Suppressor macrophage treated with lipopolysaccharide for 4 hours (primary cell): ENCODE measurements around the gene KIAA1191.

ENCODE experiments used
- DNase-seq: peaks from one replicate; pipeline ENCODE4 v3.0.0-alpha.2; 2020

The KIAA1191 gene

GRCh38 chr5:176365351-176366231 is 4.0 kb upstream of the KIAA1191 start, which contains the start of gene ARL10:
Gene ARL10 (plus strand): TSS chr5:176365487. CDS start chr5:176365564, 77 bp downstream.
- DNase-seq, result peak; percentile 61

GRCh38 chr5:176364765-176365350 is 3.3 kb upstream of the KIAA1191 start:
- no peak for DNase-seq

GRCh38 chr5:176362233-176362490 is 598 bp upstream of the KIAA1191 start:
- no peak for DNase-seq

- DNase-seq, result peak; percentile 17
Observed at GRCh38 chr5:176360894-176361436, 599 bp downstream of the KIAA1191 start.

- no peak for DNase-seq
Observed at GRCh38 chr5:176359658-176360057, 1.9 kb downstream of the KIAA1191 start.

- no peak for DNase-seq
Observed at GRCh38 chr5:176356179-176356566, 5.4 kb downstream of the KIAA1191 start.

GRCh38 chr5:176355400-176356178 is 6.0 kb downstream of the KIAA1191 start:
- DNase-seq, result no peak

- no peak for DNase-seq
Observed at GRCh38 chr5:176353533-176353932, 8.0 kb downstream of the KIAA1191 start.

GRCh38 chr5:176352116-176352878 is 9.3 kb downstream of the KIAA1191 start:
- DNase-seq, result no peak

GRCh38 chr5:176350416-176350815 is 11.1 kb downstream of the KIAA1191 start:
- DNase-seq, result no peak

GRCh38 chr5:176342766-176343458 is 18.7 kb downstream of the KIAA1191 start:
- no peak for DNase-seq

GRCh38 chr5:176342158-176342483 is 19.4 kb downstream of the KIAA1191 start:
- no peak for DNase-seq

GRCh38 chr5:176341325-176342157 is 20.0 kb downstream of the KIAA1191 start:
- no peak for DNase-seq

GRCh38 chr5:176339304-176339703 is 22.3 kb downstream of the KIAA1191 start:
- no peak for DNase-seq

- DNase-seq, result no peak
Observed at GRCh38 chr5:176337913-176338312, 23.7 kb downstream of the KIAA1191 start.

- no peak for DNase-seq
Observed at GRCh38 chr5:176334031-176334770, 27.4 kb downstream of the KIAA1191 start.

GRCh38 chr5:176320577-176320976 is 41.0 kb downstream of the KIAA1191 start:
- DNase-seq, result no peak

GRCh38 chr5:176319827-176320554 is 41.6 kb downstream of the KIAA1191 start:
- no peak for DNase-seq

- no peak for DNase-seq
Observed at GRCh38 chr5:176317534-176318374, 43.8 kb downstream of the KIAA1191 start.
